Left cardiac atrium (tissue), 4 donors: ENCODE data around the gene NUPR1. TPM values are rescaled to one million over a fixed set of nuclear protein-coding genes. Genes with fewer than 3 reads are reported as not detected.
A peak's percentile ranks its signal among the peaks of the same experiment; 100 is the strongest.
"Not testable (repeated sequence)": the region's sequence is repeated elsewhere in the genome, so short reads cannot be mapped to it uniquely, and the experiment has no call there.

Experiments
- ATAC-seq, 2 donors: fragments of 200-7000 bp; cut with Tn5 transposase; one replicate each; pipeline ENCODE4 v1.9.1; 2020; ENCODE audit warnings: mild to moderate bottlenecking in 2 of 2, moderate library complexity in 2 of 2
- DNase-seq: peaks from one replicate; pipeline ENCODE4 v3.0.0-alpha.2; 2020
- intact Hi-C, 2 donors: fragments of 100-400 bp; cut with DNase I; formaldehyde crosslinking; loops; one replicate each; pipeline versions ENCODE4 v1.14.1 to v1.15.1; 2022 to 2023
- total RNA-seq, 2 donors: library from RNA; stranded (reverse); fragmentation: NEBNext Ultra II Directional; extraction: Animal tissue kit (Norgen Biotek cat#: 25700); gene quantifications; one replicate each; pipeline ENCODE4 v1.2.1, GENCODE V29; 2021
- donor health status: DM: no; HTN: yes; CAD: no.
- donor health status: DM: no; HTN: yes; CAD: no; lungs with severe emphysema.
- donor health status: DM: yes; HTN: yes; CAD: no.
- donor health status: Dilated cardiomyopathy.

NUPR1 gene
- total RNA-seq, 2 donors from 2014 or later, result 49.3 to 90.2 TPM

- no peak for ATAC-seq
- no peak for DNase-seq
- intact Hi-C loops, result no loop called here
Measured at GRCh38 chr16:28558456-28558855, 19.7 kb upstream of the NUPR1 start.

- no peak for ATAC-seq
- intact Hi-C loops, result no loop called here
- no peak for DNase-seq
Measured at GRCh38 chr16:28556914-28557320, 18.1 kb upstream of the NUPR1 start.

- intact Hi-C loops, result no loop called here
- ATAC-seq (no peak), DNase-seq (no peak)
Measured at GRCh38 chr16:28555561-28555960, 16.8 kb upstream of the NUPR1 start.

- no peak for ATAC-seq
- intact Hi-C loops, result no loop called here
- DNase-seq, result no peak
Measured at GRCh38 chr16:28554634-28555423, 16.1 kb upstream of the NUPR1 start.

GRCh38 chr16:28553776-28554633 is 15.2 kb upstream of the NUPR1 start, which contains the start of gene SGF29:
TSS of gene SGF29 (plus strand) at chr16:28553920. CDS start at chr16:28581070, 27,150 bp downstream.
- peak; percentile 94 for DNase-seq
- intact Hi-C loops, result no loop called here
- peak; percentile 97 to 98 for ATAC-seq

- intact Hi-C loops, result no loop called here
- ATAC-seq (no peak), DNase-seq (no peak)
Measured at GRCh38 chr16:28549301-28549899, 10.6 kb upstream of the NUPR1 start.

GRCh38 chr16:28548306-28548802 is 9.6 kb upstream of the NUPR1 start:
- intact Hi-C loops, result no loop called here
- DNase-seq, result no peak
- ATAC-seq, result no peak

- intact Hi-C loops, result no loop called here
- DNase-seq (no peak), ATAC-seq (no peak)
Measured at GRCh38 chr16:28546626-28547025, 7.9 kb upstream of the NUPR1 start.

GRCh38 chr16:28545964-28546363 is 7.2 kb upstream of the NUPR1 start:
- intact Hi-C loops, ATAC-seq, DNase-seq: not testable (repeated sequence)

- DNase-seq, result no peak
- intact Hi-C loops, result loop anchor here in 1 of 2 donors (5.0 kb wide), 1 partner anchor 43 kb away; no protein-coding TSS in a partner anchor
- ATAC-seq, result no peak
Measured at GRCh38 chr16:28544998-28545397, 6.2 kb upstream of the NUPR1 start.

GRCh38 chr16:28543072-28543471 is 4.3 kb upstream of the NUPR1 start:
- intact Hi-C loops, result loop anchor here in 1 of 2 donors (5.0 kb wide), 1 partner anchor 41 kb away; no protein-coding TSS in a partner anchor
- ATAC-seq, result no peak
- DNase-seq, result no peak

- DNase-seq, result no peak
- ATAC-seq, result no peak
- intact Hi-C loops, result loop anchor here in 1 of 2 donors (5.0 kb wide), 1 partner anchor 40 kb away; no protein-coding TSS in a partner anchor
Measured at GRCh38 chr16:28542646-28543045, 3.9 kb upstream of the NUPR1 start.

- intact Hi-C loops, result loop anchor here in 1 of 2 donors (5.0 kb wide), 1 partner anchor 38 kb away; no protein-coding TSS in a partner anchor
- DNase-seq (no peak), ATAC-seq (no peak)
Measured at GRCh38 chr16:28540346-28540745, 1.6 kb upstream of the NUPR1 start.

GRCh38 chr16:28537964-28538732 is 626 bp downstream of the NUPR1 start:
- DNase-seq (no peak), ATAC-seq (peak; percentile 2 to 4)
- intact Hi-C loops, result no loop called here

GRCh38 chr16:28537076-28537475 is 1.7 kb downstream of the NUPR1 start:
- intact Hi-C loops, result no loop called here
- DNase-seq, result no peak
- ATAC-seq, result no peak

- DNase-seq (peak; percentile 42), ATAC-seq (no peak)
- intact Hi-C loops, result no loop called here
Measured at GRCh38 chr16:28534542-28535373, 4.0 kb downstream of the NUPR1 start.

GRCh38 chr16:28532940-28533647 is 5.7 kb downstream of the NUPR1 start:
- ATAC-seq (no peak), DNase-seq (no peak)
- intact Hi-C loops, result no loop called here
